Natural killer cell (primary cell): ENCODE results near the gene CALB2. TPM values are rescaled to one million over a fixed set of nuclear protein-coding genes. Genes with fewer than 3 reads are reported as not detected.

ENCODE experiments used
- ATAC-seq, 3 donors: fragments of 150-1000 bp in 2 of 3; fragments of 200-7000 bp in 1 of 3; cut with Tn5 transposase; 1 replicate in 1 of 3; 2 replicates in 2 of 3; pipeline ENCODE4 v1.10.0; 2021; ENCODE audit warnings: mild to moderate bottlenecking in 2 of 3, moderate library complexity in 2 of 3
- DNase-seq, 2 donors: peaks; one replicate each; pipeline versions ENCODE4 v3.0.0 to v3.0.0-alpha.2; 2013 to 2021; ENCODE audit warnings: mixed read lengths in 1 of 2
- H3K27ac ChIP-seq: one replicate; pipeline ENCODE4 v1.5.1; 2013; ENCODE audit warnings: mild to moderate bottlenecking, low read length
- H3K27me3 ChIP-seq: one replicate; pipeline ENCODE4 v1.6.1; 2013; ENCODE audit warnings: low read length; ENCODE audit not compliant: control insufficient read depth, insufficient read depth
- H3K36me3 ChIP-seq: one replicate; pipeline ENCODE4 v1.6.1; 2013; ENCODE audit warnings: low read length; ENCODE audit not compliant: control insufficient read depth, insufficient read depth
- H3K4me1 ChIP-seq: one replicate; pipeline ENCODE4 v1.6.1; 2013; ENCODE audit warnings: low read length; ENCODE audit not compliant: control insufficient read depth, insufficient read depth
- H3K4me3 ChIP-seq: one replicate; pipeline ENCODE4 v1.5.1; 2013; ENCODE audit warnings: low read length
- H3K9me3 ChIP-seq: one replicate; pipeline ENCODE4 v1.6.1; 2013; ENCODE audit warnings: low read length; ENCODE audit not compliant: control insufficient read depth, insufficient read depth
- H3K27ac Mint-ChIP-seq, 2 donors: one replicate each; pipeline ENCODE4 v1.8.0; 2022; ENCODE audit warnings: mild to moderate bottlenecking in 2 of 2, mixed read lengths in 2 of 2, moderate library complexity in 1 of 2
- H3K27me3 Mint-ChIP-seq, 2 donors: one replicate each; pipeline ENCODE4 v1.8.0; 2022; ENCODE audit warnings: low read depth in 2 of 2, mixed read lengths in 2 of 2
- H3K36me3 Mint-ChIP-seq: one replicate; pipeline ENCODE4 v1.8.0; 2022; ENCODE audit warnings: mixed read lengths
- H3K4me1 Mint-ChIP-seq, 2 donors: one replicate each; pipeline ENCODE4 v1.8.0; 2022; ENCODE audit warnings: mixed read lengths in 2 of 2
- H3K4me3 Mint-ChIP-seq: one replicate; pipeline ENCODE4 v1.8.0; 2022; ENCODE audit warnings: mild to moderate bottlenecking, moderate library complexity, mixed read lengths
- H3K9me3 Mint-ChIP-seq, 2 donors: one replicate each; pipeline ENCODE4 v1.8.0; 2022; ENCODE audit warnings: mixed read lengths in 2 of 2
- CTCF ChIP-seq: fragments of 200-600 bp; IDR thresholded peaks from one replicate; pipeline ENCODE4 v1.8.0; 2022; ENCODE audit warnings: antibody characterized with exemption
- WGBS: methylation state at CpG from one replicate; pipeline ENCODE4 v1.1.7; 2013; ENCODE audit warnings: missing lambda C conversion rate; ENCODE audit not compliant: insufficient coverage; 5-methylcytosine and 5-hydroxymethylcytosine counted together
- intact Hi-C: fragments of 100-400 bp; cut with micrococcal nuclease; formaldehyde crosslinking; loops from one replicate; pipeline ENCODE4 v1.14.2; 2022
- total RNA-seq, 4 donors: library from RNA; stranded (reverse); fragments of 120-200 nt in 1 of 4; gene quantifications; one replicate each; pipeline versions ENCODE4 v1.2.3 to v1.2.4, GENCODE V29; 2013 to 2022

CALB2 gene
- total RNA-seq, 3 donors from 2014 or later (not counting 1 experiment from before 2014, with no cell fraction given): not detected

- Histone ChIP-seq H3K4me3 (no peak overlapping the region), H3K27ac (no peak overlapping the region), H3K27me3 (no peaks in the 10 kb centered on the region), H3K36me3 (no peaks in the 10 kb centered on the region), H3K9me3 (no peaks in the 10 kb centered on the region), H3K4me1 (no peaks in the 10 kb centered on the region)
- ATAC-seq (no peak), DNase-seq (no peak)
- no peak overlapping the region for H3K4me3 Mint-ChIP-seq
- no peak for TF ChIP-seq CTCF
- no peaks in the 10 kb centered on the region for H3K36me3 Mint-ChIP-seq
- H3K27me3 Mint-ChIP-seq: peaks cover 15 to 21% of the 10 kb centered on the region in 2 donors
- no peaks in the 10 kb centered on the region for H3K9me3 Mint-ChIP-seq
- H3K4me1 Mint-ChIP-seq: peaks cover 6 to 14% of the 10 kb centered on the region in 2 donors
- 20% methylated on average over 9 of the region's 9 CpGs for WGBS
- H3K27ac Mint-ChIP-seq: no peak overlapping the region
- intact Hi-C loops: no loop called here
These were observed 28.7 kb downstream of the CALB2 start for GRCh38 chr16:71387045-71387871.

GRCh38 chr16:71389330-71389729, 30.8 kb downstream of the CALB2 start:
- intact Hi-C loops: no loop called here
- DNase-seq: no peak
- H3K4me3 ChIP-seq: no peak overlapping the region
- no peak for TF ChIP-seq CTCF
- H3K27ac ChIP-seq: no peak overlapping the region
- H3K27ac Mint-ChIP-seq: no peak overlapping the region
- H3K36me3 ChIP-seq: no peaks in the 10 kb centered on the region
- ATAC-seq: no peak
- no peaks in the 10 kb centered on the region for H3K36me3 Mint-ChIP-seq
- peaks cover 23 to 37% of the 10 kb centered on the region in 2 donors for H3K27me3 Mint-ChIP-seq
- H3K4me3 Mint-ChIP-seq: no peak overlapping the region
- no peaks in the 10 kb centered on the region for H3K9me3 Mint-ChIP-seq
- no peaks in the 10 kb centered on the region for H3K4me1 ChIP-seq
- no peaks in the 10 kb centered on the region for H3K9me3 ChIP-seq
- H3K4me1 Mint-ChIP-seq: peaks cover 6 to 8% of the 10 kb centered on the region in 2 donors
- WGBS: 88% methylated on average over 6 of the region's 7 CpGs
- H3K27me3 ChIP-seq: no peaks in the 10 kb centered on the region

- no peaks in the 10 kb centered on the region for H3K4me1 Mint-ChIP-seq
- no peak overlapping the region for H3K27ac Mint-ChIP-seq
- intact Hi-C loops: no loop called here
- H3K27me3 ChIP-seq: no peaks in the 10 kb centered on the region
- no peak for TF ChIP-seq CTCF
- ATAC-seq (no peak), DNase-seq (no peak)
- H3K27me3 Mint-ChIP-seq: peaks cover 13 to 53% of the 10 kb centered on the region in 2 donors
- no peak overlapping the region for H3K4me3 Mint-ChIP-seq
- H3K9me3 Mint-ChIP-seq: no peaks in the 10 kb centered on the region
- H3K36me3 Mint-ChIP-seq: no peaks in the 10 kb centered on the region
- 76% methylated on average over 10 of the region's 10 CpGs for WGBS
- no peaks in the 10 kb centered on the region for H3K36me3 ChIP-seq
- no peak overlapping the region for H3K27ac ChIP-seq
- H3K4me3 ChIP-seq: no peak overlapping the region
- H3K4me1 ChIP-seq: no peaks in the 10 kb centered on the region
- no peaks in the 10 kb centered on the region for H3K9me3 ChIP-seq
These were observed 38.1 kb downstream of the CALB2 start for GRCh38 chr16:71396594-71396993.
